ENCODE measurements around the gene CPN1.

DNA sequence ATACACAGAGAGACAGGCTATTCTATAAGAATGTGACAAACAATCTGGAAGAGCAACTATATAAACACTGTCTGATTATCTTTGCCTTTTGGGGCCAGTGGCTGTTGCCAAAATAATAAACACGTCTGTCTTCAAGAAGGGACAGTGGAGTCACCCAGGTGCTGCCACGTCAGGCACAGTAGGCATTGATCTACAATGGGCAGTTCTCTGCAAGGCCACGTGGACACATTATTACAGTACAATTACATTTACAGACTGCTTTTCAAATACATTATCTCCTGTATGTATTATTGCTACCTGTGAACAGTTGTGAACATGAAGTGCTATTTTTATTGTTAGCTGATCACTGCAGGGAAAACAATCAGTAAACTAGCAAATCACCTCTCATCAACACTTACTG lies 86.0 kb downstream of the CPN1 start:
- TF ChIP-seq, protein P1, sequence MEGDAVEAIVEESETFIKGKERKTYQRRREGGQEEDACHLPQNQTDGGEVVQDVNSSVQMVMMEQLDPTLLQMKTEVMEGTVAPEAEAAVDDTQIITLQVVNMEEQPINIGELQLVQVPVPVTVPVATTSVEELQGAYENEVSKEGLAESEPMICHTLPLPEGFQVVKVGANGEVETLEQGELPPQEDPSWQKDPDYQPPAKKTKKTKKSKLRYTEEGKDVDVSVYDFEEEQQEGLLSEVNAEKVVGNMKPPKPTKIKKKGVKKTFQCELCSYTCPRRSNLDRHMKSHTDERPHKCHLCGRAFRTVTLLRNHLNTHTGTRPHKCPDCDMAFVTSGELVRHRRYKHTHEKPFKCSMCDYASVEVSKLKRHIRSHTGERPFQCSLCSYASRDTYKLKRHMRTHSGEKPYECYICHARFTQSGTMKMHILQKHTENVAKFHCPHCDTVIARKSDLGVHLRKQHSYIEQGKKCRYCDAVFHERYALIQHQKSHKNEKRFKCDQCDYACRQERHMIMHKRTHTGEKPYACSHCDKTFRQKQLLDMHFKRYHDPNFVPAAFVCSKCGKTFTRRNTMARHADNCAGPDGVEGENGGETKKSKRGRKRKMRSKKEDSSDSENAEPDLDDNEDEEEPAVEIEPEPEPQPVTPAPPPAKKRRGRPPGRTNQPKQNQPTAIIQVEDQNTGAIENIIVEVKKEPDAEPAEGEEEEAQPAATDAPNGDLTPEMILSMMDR (IDR thresholded peaks at IDR 0.05), result no peak
- no peak for TF ChIP-seq POLR2A (IDR thresholded peaks at IDR 0.05)

Data from thyroid gland (tissue), 4 donors.